GM19193 (cell line): ENCODE data around the gene PACRG.

Experiments used
- POLR2A ChIP-seq: IDR thresholded peaks from 4 replicates; pipeline ENCODE4 v1.6.1; 2011; ENCODE audit not compliant: insufficient read depth, insufficient read length; ENCODE audit errors: extremely low read depth

PACRG gene

GRCh38 chr6:163078712-163079111, 350.9 kb downstream of the PACRG start:
- TF ChIP-seq POLR2A = no peak

- TF ChIP-seq POLR2A = no peak
Measured at GRCh38 chr6:163080228-163080627, 352.5 kb downstream of the PACRG start.

GRCh38 chr6:163083141-163083540, 355.4 kb downstream of the PACRG start:
- no peak for TF ChIP-seq POLR2A

- no peak for TF ChIP-seq POLR2A
Measured at GRCh38 chr6:163085426-163085825, 357.7 kb downstream of the PACRG start.

- no peak for TF ChIP-seq POLR2A
Measured at GRCh38 chr6:163085861-163086623, 358.3 kb downstream of the PACRG start.

GRCh38 chr6:163086624-163086920, 358.8 kb downstream of the PACRG start:
- no peak for TF ChIP-seq POLR2A

- TF ChIP-seq POLR2A = no peak
Measured at GRCh38 chr6:163087981-163088380, 360.2 kb downstream of the PACRG start.

GRCh38 chr6:163092876-163093275, 365.1 kb downstream of the PACRG start:
- no peak for TF ChIP-seq POLR2A

- no peak for TF ChIP-seq POLR2A
Measured at GRCh38 chr6:163094881-163095280, 367.1 kb downstream of the PACRG start.

- TF ChIP-seq POLR2A = no peak
Measured at GRCh38 chr6:163095401-163095800, 367.6 kb downstream of the PACRG start.

- TF ChIP-seq POLR2A = no peak
Measured at GRCh38 chr6:163098827-163099479, 371.2 kb downstream of the PACRG start.

- no peak for TF ChIP-seq POLR2A
Measured at GRCh38 chr6:163099621-163100171, 371.9 kb downstream of the PACRG start.

- no peak for TF ChIP-seq POLR2A
Measured at GRCh38 chr6:163100259-163100658, 372.5 kb downstream of the PACRG start.

GRCh38 chr6:163113358-163113962, 385.7 kb downstream of the PACRG start:
- no peak for TF ChIP-seq POLR2A

- TF ChIP-seq POLR2A = no peak
Measured at GRCh38 chr6:163118941-163119340, 391.2 kb downstream of the PACRG start.

- no peak for TF ChIP-seq POLR2A
Measured at GRCh38 chr6:163120223-163120622, 392.4 kb downstream of the PACRG start.

GRCh38 chr6:163121270-163121669, 393.5 kb downstream of the PACRG start:
- TF ChIP-seq POLR2A = no peak

GRCh38 chr6:163122365-163122764, 394.6 kb downstream of the PACRG start:
- TF ChIP-seq POLR2A = no peak
